BE2C (cell line): Measurements from ENCODE around the gene MMADHC.

Experiments used
- DNase-seq: peaks from one replicate; pipeline ENCODE4 v3.0.0-alpha.2; 2020
- H3K27me3 ChIP-seq: fragments of 250-450 bp; sonication (Bioruptor Pico); 2 replicates; pipeline ENCODE4 v1.5.1; 2020; ENCODE audit warnings: mild to moderate bottlenecking
- H3K36me3 ChIP-seq: fragments of 250-450 bp; sonication (Bioruptor Pico); 2 replicates; pipeline ENCODE4 v1.5.1; 2020; ENCODE audit warnings: mild to moderate bottlenecking
- H3K4me1 ChIP-seq: fragments of 250-450 bp; sonication (Bioruptor Pico); 2 replicates; pipeline ENCODE4 v1.5.1; 2020
- H3K4me3 ChIP-seq: 2 replicates; pipeline ENCODE4 v1.5.1; 2011; ENCODE audit warnings: low read depth, low read length
- H3K9me3 ChIP-seq: fragments of 250-450 bp; sonication (Bioruptor Pico); 2 replicates; pipeline ENCODE4 v1.5.1; 2020
- TF ChIP-seq, protein P1 (sequence below): IDR thresholded peaks from 2 replicates; pipeline ENCODE4 v1.5.1; 2012; ENCODE audit warnings: mild to moderate bottlenecking, low read depth, low read length

MMADHC gene

DNA sequence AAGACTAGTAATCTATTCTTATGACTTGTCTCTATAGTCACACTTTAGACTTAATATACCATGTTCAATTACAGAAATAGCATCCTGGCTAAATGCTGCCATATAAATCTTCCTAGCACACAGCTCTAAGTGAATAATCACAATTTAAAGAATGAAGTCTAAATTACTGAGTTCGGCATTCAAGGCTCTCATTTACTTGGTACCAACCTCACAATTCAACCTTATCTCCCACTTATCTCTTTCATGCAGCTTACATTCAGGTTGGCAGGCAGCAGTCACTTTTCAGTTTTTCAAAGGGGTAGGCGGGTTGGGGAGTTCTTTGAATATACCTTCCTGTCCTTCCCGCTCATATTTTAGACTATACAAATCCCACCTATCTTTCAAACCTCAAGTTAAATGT is 1.5 kb downstream of the MMADHC start:
- TF ChIP-seq, protein P1, sequence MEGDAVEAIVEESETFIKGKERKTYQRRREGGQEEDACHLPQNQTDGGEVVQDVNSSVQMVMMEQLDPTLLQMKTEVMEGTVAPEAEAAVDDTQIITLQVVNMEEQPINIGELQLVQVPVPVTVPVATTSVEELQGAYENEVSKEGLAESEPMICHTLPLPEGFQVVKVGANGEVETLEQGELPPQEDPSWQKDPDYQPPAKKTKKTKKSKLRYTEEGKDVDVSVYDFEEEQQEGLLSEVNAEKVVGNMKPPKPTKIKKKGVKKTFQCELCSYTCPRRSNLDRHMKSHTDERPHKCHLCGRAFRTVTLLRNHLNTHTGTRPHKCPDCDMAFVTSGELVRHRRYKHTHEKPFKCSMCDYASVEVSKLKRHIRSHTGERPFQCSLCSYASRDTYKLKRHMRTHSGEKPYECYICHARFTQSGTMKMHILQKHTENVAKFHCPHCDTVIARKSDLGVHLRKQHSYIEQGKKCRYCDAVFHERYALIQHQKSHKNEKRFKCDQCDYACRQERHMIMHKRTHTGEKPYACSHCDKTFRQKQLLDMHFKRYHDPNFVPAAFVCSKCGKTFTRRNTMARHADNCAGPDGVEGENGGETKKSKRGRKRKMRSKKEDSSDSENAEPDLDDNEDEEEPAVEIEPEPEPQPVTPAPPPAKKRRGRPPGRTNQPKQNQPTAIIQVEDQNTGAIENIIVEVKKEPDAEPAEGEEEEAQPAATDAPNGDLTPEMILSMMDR, result no peak
- peak overlapping the region; percentile 79 for H3K4me3 ChIP-seq
- no peaks in the 10 kb centered on the region for H3K4me1 ChIP-seq
- no peak for DNase-seq
- H3K36me3 ChIP-seq, result no peaks in the 10 kb centered on the region
- H3K27me3 ChIP-seq, result no peaks in the 10 kb centered on the region
- H3K9me3 ChIP-seq, result no peaks in the 10 kb centered on the region

DNA sequence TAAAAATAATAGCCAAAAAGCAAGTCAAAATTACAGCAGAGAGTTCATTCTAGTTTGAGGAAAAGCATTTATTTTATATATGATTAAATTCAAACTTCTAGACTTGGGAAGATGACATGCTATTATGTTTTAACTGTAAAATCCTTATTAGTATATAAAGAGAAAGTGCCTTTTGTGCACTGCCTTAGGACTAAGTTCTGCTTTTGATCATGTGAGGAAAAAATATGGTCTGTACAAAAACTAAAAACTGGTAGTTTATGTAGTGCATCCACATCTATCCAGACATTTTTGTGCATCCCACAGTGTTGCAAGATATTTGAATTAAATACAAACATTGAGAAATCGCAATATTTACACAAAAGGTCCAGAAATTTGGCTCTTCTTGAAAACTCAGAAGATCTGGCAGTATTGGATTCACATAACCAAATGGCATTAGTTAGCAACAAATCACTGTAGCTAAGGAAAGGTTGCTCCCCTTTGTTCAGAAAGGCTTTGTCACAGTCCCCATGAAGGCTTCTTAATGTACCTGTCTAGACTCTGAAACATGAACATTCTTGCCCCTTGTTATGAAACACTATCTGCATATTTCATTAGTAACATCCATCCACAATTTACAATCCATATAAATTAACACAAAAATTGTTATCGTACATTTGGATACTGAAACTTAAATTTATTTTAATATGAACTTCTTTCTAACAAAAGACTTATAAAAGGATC is 2.2 kb downstream of the MMADHC start:
- no peak for DNase-seq

DNA sequence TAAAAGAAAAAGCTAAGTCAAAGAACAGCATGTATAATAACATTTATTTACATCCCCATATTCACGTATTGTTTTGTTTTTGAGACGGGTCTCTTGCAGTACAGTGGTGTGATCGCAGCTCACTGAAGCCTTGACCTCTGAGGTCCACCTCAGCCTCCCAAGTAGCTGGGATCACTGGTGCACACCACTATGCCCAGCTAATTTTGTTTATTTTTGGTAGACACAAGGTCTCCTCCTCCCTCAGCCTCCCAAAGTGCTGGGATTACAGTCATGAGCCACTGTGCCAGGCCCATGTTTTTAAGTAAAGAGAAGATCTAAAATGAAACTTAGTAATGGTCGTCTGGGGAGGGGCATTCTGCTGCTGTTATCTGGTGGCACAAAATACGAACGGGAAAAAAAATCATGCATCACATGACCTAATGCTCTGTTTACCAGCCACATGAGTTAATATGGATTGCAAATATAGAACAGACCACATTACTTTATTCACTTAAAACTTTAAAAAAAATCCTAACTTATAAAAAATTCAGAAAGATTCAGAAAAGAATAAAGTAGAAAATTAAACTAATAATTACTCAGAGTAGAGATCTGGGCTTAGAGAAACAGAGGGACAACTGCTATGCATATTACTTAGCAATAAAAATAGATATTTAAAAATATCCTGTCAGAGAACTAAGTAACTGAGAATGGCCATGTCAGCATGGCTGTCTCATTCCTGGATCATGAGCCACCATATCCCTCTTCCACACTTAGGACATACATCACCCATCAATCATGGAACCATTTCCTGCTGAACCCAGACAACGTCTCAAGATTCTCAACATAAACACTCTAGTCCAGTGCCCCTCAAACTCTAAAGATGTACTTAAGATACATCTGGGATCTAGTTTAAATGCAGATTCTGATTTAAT is 7.3 kb downstream of the MMADHC start:
- DNase-seq, result no peak
- H3K4me3 ChIP-seq, result no peak overlapping the region
- H3K36me3 ChIP-seq, result peaks cover 4% of the 10 kb centered on the region
- TF ChIP-seq, protein P1, result no peak
- H3K27me3 ChIP-seq, result no peaks in the 10 kb centered on the region
- H3K9me3 ChIP-seq, result no peaks in the 10 kb centered on the region
- H3K4me1 ChIP-seq, result no peaks in the 10 kb centered on the region

More for the DNA sequence above, 2.2 kb downstream of the MMADHC start:
- Histone ChIP-seq H3K36me3 (no peaks in the 10 kb centered on the region), H3K27me3 (no peaks in the 10 kb centered on the region), H3K9me3 (no peaks in the 10 kb centered on the region), H3K4me1 (no peaks in the 10 kb centered on the region), H3K4me3 (no peak overlapping the region; the same call in 1 of the 2 replicates)
- TF ChIP-seq, protein P1, result no peak

DNA sequence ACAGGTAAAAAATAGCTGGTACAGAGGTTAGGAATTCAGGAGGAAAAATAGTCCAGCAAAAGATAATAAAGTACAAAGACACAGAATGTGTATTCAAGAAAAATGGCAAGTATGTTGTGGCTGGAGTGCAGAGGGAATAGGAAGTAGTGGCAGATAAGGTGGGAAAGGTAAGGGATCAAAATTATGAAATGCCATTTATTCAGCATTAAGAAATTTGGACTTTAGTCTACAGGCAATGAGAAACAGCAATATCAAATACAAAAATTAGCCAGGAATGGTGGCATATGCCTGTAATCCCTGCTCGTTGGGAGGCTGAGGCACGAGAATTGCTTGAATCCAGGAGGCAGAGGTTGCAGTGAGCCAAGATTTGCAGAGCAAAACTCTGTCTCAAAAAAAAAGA is 10.3 kb downstream of the MMADHC start:
- TF ChIP-seq, protein P1, result no peak
- H3K4me3 ChIP-seq, result no peak overlapping the region
- no peak for DNase-seq
- no peaks in the 10 kb centered on the region for H3K9me3 ChIP-seq
- H3K27me3 ChIP-seq, result no peaks in the 10 kb centered on the region
- H3K4me1 ChIP-seq, result no peaks in the 10 kb centered on the region
- peaks cover 4% of the 10 kb centered on the region for H3K36me3 ChIP-seq

DNA sequence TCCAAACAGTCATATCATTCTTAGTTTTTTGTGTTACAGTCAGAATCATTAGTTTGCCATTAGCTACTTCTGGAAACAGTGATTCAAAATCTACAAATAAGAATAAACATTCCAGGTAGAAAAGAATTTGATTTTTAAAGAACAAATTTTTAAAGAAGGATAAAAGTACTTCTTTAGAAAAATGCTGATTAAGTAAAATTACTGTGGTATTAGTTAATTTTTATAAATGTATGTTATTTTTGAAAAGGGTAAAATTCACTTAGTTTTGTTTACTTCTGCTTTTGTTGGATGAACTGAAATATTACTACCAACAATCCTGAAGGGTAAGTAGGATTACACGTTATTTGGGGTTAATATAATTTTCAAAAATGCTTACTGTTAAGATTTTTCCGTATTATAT is 11.8 kb downstream of the MMADHC start:
- TF ChIP-seq, protein P1, result no peak
- DNase-seq, result no peak
- Histone ChIP-seq H3K9me3 (no peaks in the 10 kb centered on the region), H3K4me1 (no peaks in the 10 kb centered on the region), H3K27me3 (no peaks in the 10 kb centered on the region), H3K36me3 (peaks cover 4% of the 10 kb centered on the region), H3K4me3 (no peak overlapping the region)

DNA sequence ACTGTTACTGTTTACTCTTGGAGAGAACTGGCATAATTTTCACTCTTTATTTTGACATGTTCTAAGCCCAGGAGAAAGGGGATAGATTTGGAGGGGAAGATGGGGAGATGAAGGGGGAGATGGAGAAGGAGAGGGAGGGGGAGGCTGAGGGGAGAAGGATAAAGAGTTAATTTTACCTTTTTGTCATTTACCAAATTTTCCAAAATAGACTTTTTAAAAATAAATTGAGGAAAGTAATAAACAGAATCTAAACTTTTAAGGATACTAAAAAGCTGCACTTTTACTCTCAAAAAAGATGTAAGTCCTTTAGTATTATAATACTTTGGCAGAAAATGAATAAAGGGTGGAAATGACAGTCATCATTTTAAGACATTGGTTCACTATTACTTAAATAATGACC is 12.3 kb downstream of the MMADHC start:
- no peak overlapping the region for H3K4me3 ChIP-seq
- TF ChIP-seq, protein P1, result no peak
- no peaks in the 10 kb centered on the region for H3K9me3 ChIP-seq
- H3K27me3 ChIP-seq, result no peaks in the 10 kb centered on the region
- DNase-seq, result no peak
- H3K36me3 ChIP-seq, result peaks cover 4% of the 10 kb centered on the region
- H3K4me1 ChIP-seq, result no peaks in the 10 kb centered on the region
